IMR-90 (cell line): ENCODE results near the gene USP20. TPM values are rescaled to one million over a fixed set of nuclear protein-coding genes. Genes with fewer than 3 reads are reported as not detected.
A peak's percentile ranks its signal among the peaks of the same experiment; 100 is the strongest.

Experiments used
- ATAC-seq: fragments of 200-7000 bp; cut with Tn5 transposase; 2 replicates; pipeline ENCODE4 v1.9.1; 2020; ENCODE audit warnings: low read depth, mild to moderate bottlenecking, moderate library complexity
- BruUV-seq: library from RNA; stranded (reverse); fragments of 400-500 nt; replicated peaks from 2 replicates; lab custom pipeline; 2021; lab: Mats Ljungman, UMichigan
- CTCF ChIA-PET: fragments of 300-600 bp; formaldehyde crosslinking; extraction: SDS; loops from one replicate; lab custom pipeline; 2021; ENCODE audit warnings: antibody characterized with exemption; lab: Yijun Ruan, JAX
- POLR2A ChIA-PET: fragments of 300-600 bp; sonication (Branson Sonifier 250); formaldehyde crosslinking; loops from one replicate; lab custom pipeline; 2022; ENCODE audit warnings: antibody characterized with exemption; ENCODE audit not compliant: unreplicated experiment; lab: Charles Lee
- DNase-seq: peaks from one replicate; pipeline ENCODE4 v3.0.0; 2013
- H2AFZ ChIP-seq: replicated peaks from 2 replicates; pipeline ENCODE3; 2013; ENCODE audit warnings: low read length, mild to moderate bottlenecking; ENCODE audit not compliant: poor library complexity
- H2AK5ac ChIP-seq: 2 replicates; pipeline ENCODE4 v1.6.1; 2013; ENCODE audit warnings: low read depth, low read length, inconsistent platforms
- H2AK9ac ChIP-seq: replicated peaks from 2 replicates; pipeline ENCODE3; 2013; ENCODE audit warnings: mild to moderate bottlenecking, low read depth, low read length, moderate library complexity; ENCODE audit not compliant: poor library complexity
- H2BK120ac ChIP-seq: 2 replicates; pipeline ENCODE4 v1.6.1; 2013; ENCODE audit warnings: low read depth, low read length, inconsistent platforms
- H2BK15ac ChIP-seq: 3 replicates; pipeline ENCODE4 v1.6.1; 2013; ENCODE audit warnings: low read depth, low read length, inconsistent platforms
- H2BK20ac ChIP-seq: 2 replicates; pipeline ENCODE4 v1.6.1; 2013; ENCODE audit warnings: low read depth, mild to moderate bottlenecking, inconsistent platforms, low read length, moderate library complexity
- H2BK5ac ChIP-seq: 2 replicates; pipeline ENCODE4 v1.6.1; 2013; ENCODE audit warnings: mild to moderate bottlenecking, low read depth, low read length, inconsistent platforms; ENCODE audit not compliant: poor library complexity, severe bottlenecking
- H3K14ac ChIP-seq: replicated peaks from 2 replicates; pipeline ENCODE4 v1.6.1; 2013; ENCODE audit warnings: low read depth, low read length, inconsistent platforms
- H3K18ac ChIP-seq: 2 replicates; pipeline ENCODE4 v1.6.1; 2013; ENCODE audit warnings: low read depth, low read length, control low read depth
- H3K23ac ChIP-seq: 2 replicates; pipeline ENCODE4 v1.6.1; 2013; ENCODE audit warnings: low read depth, low read length, inconsistent platforms
- H3K27ac ChIP-seq: 2 replicates; pipeline ENCODE4 v1.5.1; 2013; ENCODE audit warnings: mild to moderate bottlenecking, control low read depth, low read length; ENCODE audit not compliant: insufficient read depth
- H3K27me3 ChIP-seq: 2 replicates; pipeline ENCODE4 v1.6.1; 2013; ENCODE audit warnings: low read length; ENCODE audit not compliant: control insufficient read depth, insufficient read depth
- H3K36me3 ChIP-seq: 2 replicates; pipeline ENCODE4 v1.6.1; 2013; ENCODE audit warnings: low read length, mixed read lengths; ENCODE audit not compliant: control insufficient read depth, insufficient read depth
- H3K4ac ChIP-seq: 2 replicates; pipeline ENCODE4 v1.6.1; 2013; ENCODE audit warnings: low read depth, low read length, inconsistent platforms
- H3K4me1 ChIP-seq: 2 replicates; pipeline ENCODE4 v1.6.1; 2013; ENCODE audit warnings: low read length, mixed read lengths; ENCODE audit not compliant: control insufficient read depth, insufficient read depth
- H3K4me2 ChIP-seq: 2 replicates; pipeline ENCODE4 v1.6.1; 2013; ENCODE audit warnings: low read depth, mild to moderate bottlenecking, control low read depth, low read length, moderate library complexity
- H3K4me3 ChIP-seq: 2 replicates; pipeline ENCODE4 v1.5.1; 2013; ENCODE audit warnings: low read depth, mild to moderate bottlenecking, control low read depth, low read length, moderate library complexity; ENCODE audit not compliant: insufficient read depth
- H3K56ac ChIP-seq: 2 replicates; pipeline ENCODE4 v1.6.1; 2013; ENCODE audit warnings: low read length, inconsistent platforms; ENCODE audit not compliant: insufficient read depth; ENCODE audit errors: extremely low read depth
- H3K79me1 ChIP-seq, 2 experiments: 2 replicates each; pipeline ENCODE4 v1.6.1; 2013; ENCODE audit warnings: low read length in 2 of 2, inconsistent platforms in 1 of 2, low read depth in 1 of 2
- H3K9ac ChIP-seq: 2 replicates; pipeline ENCODE4 v1.6.1; 2013; ENCODE audit warnings: low read depth, low read length, control low read depth
- H3K9me1 ChIP-seq: 2 replicates; pipeline ENCODE4 v1.6.1; 2013; ENCODE audit warnings: low read length, inconsistent platforms; ENCODE audit not compliant: insufficient read depth
- H3K9me3 ChIP-seq: 2 replicates; pipeline ENCODE4 v1.6.1; 2013; ENCODE audit warnings: low read length; ENCODE audit not compliant: control insufficient read depth, insufficient read depth
- H4K20me1 ChIP-seq: 2 replicates; pipeline ENCODE4 v1.6.1; 2013; ENCODE audit warnings: low read length, inconsistent platforms; ENCODE audit not compliant: insufficient read depth
- H4K5ac ChIP-seq: 2 replicates; pipeline ENCODE4 v1.6.1; 2013; ENCODE audit warnings: mild to moderate bottlenecking, low read depth, low read length, control low read depth
- H4K8ac ChIP-seq, 2 experiments: 2 replicates each; pipeline ENCODE4 v1.6.1; 2013; ENCODE audit warnings: low read depth in 2 of 2, low read length in 2 of 2, control low read depth in 1 of 2, inconsistent platforms in 1 of 2
- H4K91ac ChIP-seq: 2 replicates; pipeline ENCODE4 v1.6.1; 2013; ENCODE audit warnings: low read depth, low read length, inconsistent platforms; ENCODE audit not compliant: insufficient read depth
- BHLHE40 ChIP-seq: fragments of 150-350 bp; IDR thresholded peaks from 2 replicates; pipeline ENCODE4 v1.6.1; 2016; ENCODE audit warnings: mild to moderate bottlenecking, low read depth, low read length
- MAFK ChIP-seq: IDR thresholded peaks from 2 replicates; pipeline ENCODE4 v1.6.1; 2012; ENCODE audit warnings: low read depth, low read length, improper control_type of control experiment
- MAZ ChIP-seq: IDR thresholded peaks from 2 replicates; pipeline ENCODE4 v1.6.1; 2012; ENCODE audit warnings: low read depth, mild to moderate bottlenecking, low read length, improper control_type of control experiment, moderate library complexity, borderline replicate concordance
- MXI1 ChIP-seq: IDR thresholded peaks from 2 replicates; pipeline ENCODE4 v1.6.1; 2012; ENCODE audit warnings: low read depth, mild to moderate bottlenecking, low read length, moderate library complexity, borderline replicate concordance
- NFE2L2 ChIP-seq: fragments of 150-350 bp; IDR thresholded peaks from 2 replicates; pipeline ENCODE4 v1.6.1; 2016; ENCODE audit warnings: low read depth, mild to moderate bottlenecking, low read length
- RAD21 ChIP-seq: IDR thresholded peaks from 2 replicates; pipeline ENCODE4 v1.6.1; 2012; ENCODE audit warnings: low read length, improper control_type of control experiment
- RCOR1 ChIP-seq: IDR thresholded peaks from 2 replicates; pipeline ENCODE4 v1.6.1; 2012; ENCODE audit warnings: mild to moderate bottlenecking, low read length, improper control_type of control experiment; ENCODE audit not compliant: insufficient replicate concordance
- RFX5 ChIP-seq: IDR thresholded peaks from 2 replicates; pipeline ENCODE4 v1.8.0; 2012; ENCODE audit warnings: low read depth, mild to moderate bottlenecking, low read length, moderate library complexity
- USF2 ChIP-seq: fragments of 150-350 bp; IDR thresholded peaks from 2 replicates; pipeline ENCODE4 v1.6.1; 2017; ENCODE audit warnings: mild to moderate bottlenecking, antibody characterized with exemption, low read length, low read depth
- WGBS, 2 experiments: methylation state at CpG; one replicate each; pipeline versions ENCODE4 v1.1.5 to v1.1.7; 2013; ENCODE audit warnings: missing lambda C conversion rate in 2 of 2; ENCODE audit not compliant: insufficient read length in 1 of 2; ENCODE audit errors: extremely low coverage in 2 of 2; 5-methylcytosine and 5-hydroxymethylcytosine counted together
- dilution Hi-C: fragments of 300-500 bp; cut with HindIII; formaldehyde crosslinking; loops from one replicate; pipeline ENCODE4 v1.14.3; 2018; ENCODE audit warnings: low sequenced_read_pairs; ENCODE audit not compliant: unreplicated experiment
- in situ Hi-C: fragments of 300-500 bp; cut with MboI; formaldehyde crosslinking; loops from 3 replicates; pipeline ENCODE4 v1.14.3; 2019; ENCODE audit warnings: low sequenced_read_pairs, inconsistent platforms, mixed read lengths
- intact Hi-C: fragments of 100-400 bp; cut with micrococcal nuclease; formaldehyde crosslinking; loops from 2 replicates; pipeline ENCODE4 v1.10.0; 2022
- polyA plus RNA-seq, 3 experiments: library from polyadenylated mRNA; depleted of rRNA; stranded (reverse); fragments of >200 nt; gene quantifications; 2 replicates each; pipeline ENCODE4 v1.2.3, GENCODE V29; 2012; ENCODE audit warnings: low replicate concordance in 1 of 3
- total RNA-seq: library from RNA; depleted of rRNA; stranded (reverse); fragments of >200 nt; gene quantifications from 2 replicates; pipeline ENCODE4 v1.2.3, GENCODE V29; 2012

USP20 gene
- total and polyA plus RNA-seq, 2 of the 4 experiments (the other 2 are of a cell fraction): 3.8 to 21.6 TPM

- BruUV-seq: no TSS peak
- DNase-seq (no peak), ATAC-seq (no peak; the same call in none of the 2 replicates)
- POLR2A ChIA-PET: no interaction called here
- peak overlapping the region; percentile 99 for H3K4me2 ChIP-seq
- TF ChIP-seq RCOR1: no peak
- TF ChIP-seq MAZ: no peak
- TF ChIP-seq BHLHE40: no peak
- TF ChIP-seq MAFK: no peak
- TF ChIP-seq RFX5: no peak
- TF ChIP-seq NFE2L2: no peak
- no peak for TF ChIP-seq USF2
- TF ChIP-seq MXI1: no peak
- TF ChIP-seq RAD21: no peak
- no peak overlapping the region for H2BK20ac ChIP-seq
- peak overlapping the region; percentile 83 for H3K9ac ChIP-seq
- H3K9me3 ChIP-seq: no peaks in the 10 kb centered on the region
- peaks cover 3% of the 10 kb centered on the region; the same call in 1 of the 2 replicates for H3K9me1 ChIP-seq
- H3K36me3 ChIP-seq: peaks cover 8% of the 10 kb centered on the region
- peak overlapping the region; percentile 18 for H3K4ac ChIP-seq
- peaks cover 23 to 25% of the 10 kb centered on the region in 2 experiments for H3K79me1 ChIP-seq
- H3K4me1 ChIP-seq: peaks cover 6% of the 10 kb centered on the region
- no peak overlapping the region for H2BK120ac ChIP-seq
- peak overlapping the region; percentile 71 for H3K4me3 ChIP-seq
- no peak overlapping the region for H4K91ac ChIP-seq
- H2AK5ac ChIP-seq: 0 out of 2 replicates have a peak overlapping the region, but pooled peaks have one; percentile 15
- peak overlapping the region; percentile 6; the same call in 1 of the 2 replicates for H3K14ac ChIP-seq
- H2AK9ac ChIP-seq: peak overlapping the region; percentile 43
- peak overlapping the region; percentile 80; the same call in 1 of the 2 replicates for H3K23ac ChIP-seq
- in situ Hi-C loops: no loop called here
- H4K5ac ChIP-seq: no peak overlapping the region
- no peak overlapping the region for H2BK5ac ChIP-seq
- H4K8ac ChIP-seq: peak overlapping the region in 1 of 2 experiments; percentile 22; a peak in 1 of 4 replicates
- peaks cover 6% of the 10 kb centered on the region; the same call in 1 of the 2 replicates for H4K20me1 ChIP-seq
- H2BK15ac ChIP-seq: no peak overlapping the region
- no peaks in the 10 kb centered on the region for H3K27me3 ChIP-seq
- H3K18ac ChIP-seq: no peak overlapping the region
- H3K56ac ChIP-seq: peak overlapping the region; percentile 13; the same call in 1 of the 2 replicates
- WGBS, 2 experiments: 2% methylated on average over 8 of the region's 14 CpGs; no CpG with 5 or more reads in 1 of the 2 experiments
- peak overlapping the region; percentile 32; the same call in 1 of the 2 replicates for H3K27ac ChIP-seq
- intact Hi-C loops: no loop called here
- dilution Hi-C loops: no loop called here
- CTCF ChIA-PET: interaction anchor here (0.6 kb wide), 1 partner anchor 61 kb away, joined by 4 read pairs; no protein-coding TSS in a partner anchor
- H2AFZ ChIP-seq: peak overlapping the region; percentile 99
These were observed 31.6 kb upstream of the USP20 start for GRCh38 chr9:129803676-129804060.
